MM.1S (cell line): ENCODE results near the gene CDX1.

Experiments
- DNase-seq: peaks from one replicate; pipeline ENCODE4 v3.0.0-alpha.2; 2015
- H2AFZ ChIP-seq: fragments of 300-600 bp; sonication (generic); 2 replicates; pipeline ENCODE4 v1.6.0; 2016; ENCODE audit warnings: antibody characterized with exemption, low read length
- H3F3A ChIP-seq: fragments of 300-600 bp; sonication (generic); 2 replicates; pipeline ENCODE4 v1.6.1; 2016; ENCODE audit warnings: mild to moderate bottlenecking, antibody characterized with exemption, low read length, moderate library complexity, mixed read lengths; ENCODE audit not compliant: insufficient read depth
- H3K27ac ChIP-seq: fragments of 300-600 bp; sonication (generic); 2 replicates; pipeline ENCODE4 v1.5.1; 2016; ENCODE audit warnings: mild to moderate bottlenecking, low read length
- H3K27me3 ChIP-seq: fragments of 300-600 bp; sonication (generic); replicated peaks from 2 replicates; pipeline ENCODE4 v1.6.0; 2016; ENCODE audit warnings: low read length; ENCODE audit not compliant: insufficient read depth
- H3K36me3 ChIP-seq: fragments of 300-600 bp; sonication (generic); replicated peaks from 2 replicates; pipeline ENCODE4 v1.6.1; 2016; ENCODE audit warnings: mild to moderate bottlenecking, low read length, mixed read lengths; ENCODE audit not compliant: insufficient read depth
- H3K4me1 ChIP-seq: fragments of 300-600 bp; sonication (generic); 2 replicates; pipeline ENCODE4 v1.6.1; 2016; ENCODE audit warnings: low read length, mixed read lengths
- H3K4me2 ChIP-seq: fragments of 300-600 bp; sonication (generic); 2 replicates; pipeline ENCODE4 v1.6.0; 2016; ENCODE audit warnings: low read depth, low read length
- H3K4me3 ChIP-seq: fragments of 300-600 bp; sonication (generic); 2 replicates; pipeline ENCODE4 v1.5.1; 2016; ENCODE audit warnings: low read length, mixed read lengths
- H3K79me2 ChIP-seq: fragments of 300-600 bp; sonication (generic); 2 replicates; pipeline ENCODE4 v1.6.1; 2016; ENCODE audit warnings: mixed run types, low read length, mixed read lengths
- H3K9ac ChIP-seq: fragments of 300-600 bp; sonication (generic); 2 replicates; pipeline ENCODE4 v1.6.1; 2016; ENCODE audit warnings: low read length, mixed read lengths
- H3K9me2 ChIP-seq: fragments of 300-600 bp; sonication (generic); replicated peaks from 2 replicates; pipeline ENCODE4 v1.6.1; 2016; ENCODE audit warnings: mild to moderate bottlenecking, low read length, mixed read lengths; ENCODE audit not compliant: insufficient read depth
- H3K9me3 ChIP-seq: fragments of 300-600 bp; sonication (generic); replicated peaks from 2 replicates; pipeline ENCODE4 v1.6.1; 2016; ENCODE audit warnings: mild to moderate bottlenecking, low read length, mixed read lengths; ENCODE audit not compliant: insufficient read depth
- H4K20me1 ChIP-seq: fragments of 300-600 bp; sonication (generic); 2 replicates; pipeline ENCODE4 v1.6.1; 2016; ENCODE audit warnings: mild to moderate bottlenecking, low read length, moderate library complexity, mixed read lengths; ENCODE audit not compliant: insufficient read depth
- EZH2 ChIP-seq: fragments of 300-600 bp; sonication (generic); optimal IDR thresholded peaks from 2 replicates; pipeline ENCODE3; 2017; ENCODE audit warnings: low read depth, mild to moderate bottlenecking, antibody characterized with exemption, low read length, mixed read lengths
- EZH2phosphoT487 ChIP-seq: fragments of 300-600 bp; sonication (generic); IDR thresholded peaks from 2 replicates; pipeline ENCODE4 v1.6.1; 2018; ENCODE audit warnings: antibody characterized with exemption, low read length
- TF ChIP-seq, protein P1 (sequence below): fragments of 300-600 bp; sonication (generic); IDR thresholded peaks from 2 replicates; pipeline ENCODE4 v1.5.1; 2016; ENCODE audit warnings: antibody characterized with exemption, low read length, mixed read lengths

CDX1 gene

DNA sequence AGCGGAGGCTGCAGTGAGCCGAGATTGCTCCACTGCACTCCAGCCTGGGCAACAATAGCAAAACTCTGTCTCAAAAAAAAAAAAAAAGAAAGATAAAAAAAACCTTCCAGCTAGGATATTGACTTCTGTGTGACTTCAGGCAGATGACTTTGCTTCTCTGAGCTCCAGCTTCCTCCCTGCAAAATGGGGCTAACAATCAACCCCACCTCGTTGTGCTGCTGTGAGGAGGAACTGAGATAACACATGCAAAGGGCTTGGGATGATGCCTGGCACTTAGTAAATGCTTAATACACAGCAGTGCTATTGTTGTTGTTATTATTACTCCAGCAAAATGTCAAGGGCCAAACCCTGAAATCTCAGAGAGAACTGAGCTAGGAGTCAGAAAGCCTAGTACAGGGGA lies 3.5 kb upstream of the CDX1 start:
- no peak overlapping the region for H3K4me3 ChIP-seq

DNA sequence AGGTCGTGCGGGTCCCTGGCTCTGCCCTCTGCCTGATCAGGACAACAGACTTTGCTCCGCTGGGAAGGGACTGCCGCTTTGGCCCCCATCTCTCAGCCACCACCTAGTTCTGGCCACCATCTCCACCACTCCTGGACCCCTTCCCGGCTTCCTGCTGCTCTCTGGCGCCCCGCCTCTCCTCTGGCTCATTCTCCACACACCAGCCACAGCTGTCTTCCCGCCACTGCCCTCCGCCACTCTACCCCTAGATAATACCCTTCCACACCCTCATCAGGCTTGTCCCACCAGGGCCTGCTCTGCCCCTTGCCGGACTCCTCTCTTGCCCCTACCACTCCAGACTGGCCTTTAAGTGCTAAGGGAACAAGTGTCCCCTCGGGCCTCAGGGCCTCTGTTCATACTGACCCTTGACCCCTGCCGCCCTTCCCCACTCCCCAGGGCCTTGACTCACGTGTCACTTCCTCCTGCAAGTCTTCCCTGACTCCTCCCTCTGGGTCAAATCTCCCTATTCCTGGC lies 3.0 kb upstream of the CDX1 start:
- Histone ChIP-seq H3K9me2 (no peaks in the 10 kb centered on the region), H3K36me3 (no peaks in the 10 kb centered on the region), H3K27me3 (peaks cover 4% of the 10 kb centered on the region; the same call in 1 of the 2 replicates), H3K9me3 (no peaks in the 10 kb centered on the region), H3K9ac (no peak overlapping the region), H4K20me1 (no peaks in the 10 kb centered on the region), H3K4me2 (no peak overlapping the region), H3K4me3 (no peak overlapping the region), H3K27ac (no peak overlapping the region), H2AFZ (no peak overlapping the region), H3K79me2 (no peaks in the 10 kb centered on the region), H3K4me1 (no peaks in the 10 kb centered on the region), H3F3A (no peaks in the 10 kb centered on the region)
- TF ChIP-seq, protein P1, sequence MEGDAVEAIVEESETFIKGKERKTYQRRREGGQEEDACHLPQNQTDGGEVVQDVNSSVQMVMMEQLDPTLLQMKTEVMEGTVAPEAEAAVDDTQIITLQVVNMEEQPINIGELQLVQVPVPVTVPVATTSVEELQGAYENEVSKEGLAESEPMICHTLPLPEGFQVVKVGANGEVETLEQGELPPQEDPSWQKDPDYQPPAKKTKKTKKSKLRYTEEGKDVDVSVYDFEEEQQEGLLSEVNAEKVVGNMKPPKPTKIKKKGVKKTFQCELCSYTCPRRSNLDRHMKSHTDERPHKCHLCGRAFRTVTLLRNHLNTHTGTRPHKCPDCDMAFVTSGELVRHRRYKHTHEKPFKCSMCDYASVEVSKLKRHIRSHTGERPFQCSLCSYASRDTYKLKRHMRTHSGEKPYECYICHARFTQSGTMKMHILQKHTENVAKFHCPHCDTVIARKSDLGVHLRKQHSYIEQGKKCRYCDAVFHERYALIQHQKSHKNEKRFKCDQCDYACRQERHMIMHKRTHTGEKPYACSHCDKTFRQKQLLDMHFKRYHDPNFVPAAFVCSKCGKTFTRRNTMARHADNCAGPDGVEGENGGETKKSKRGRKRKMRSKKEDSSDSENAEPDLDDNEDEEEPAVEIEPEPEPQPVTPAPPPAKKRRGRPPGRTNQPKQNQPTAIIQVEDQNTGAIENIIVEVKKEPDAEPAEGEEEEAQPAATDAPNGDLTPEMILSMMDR, result no peak
- TF ChIP-seq EZH2, result no peak
- DNase-seq, result no peak

More for the DNA sequence above, 3.5 kb upstream of the CDX1 start:
- no peaks in the 10 kb centered on the region for H3K79me2 ChIP-seq
- H3K4me1 ChIP-seq, result no peaks in the 10 kb centered on the region
- no peaks in the 10 kb centered on the region; the same call in 1 of the 2 replicates for H3K27me3 ChIP-seq
- DNase-seq, result no peak
- H3K27ac ChIP-seq, result no peak overlapping the region
- no peaks in the 10 kb centered on the region for H3K36me3 ChIP-seq
- H3K9me2 ChIP-seq, result no peaks in the 10 kb centered on the region
- H3K4me2 ChIP-seq, result no peak overlapping the region
- H4K20me1 ChIP-seq, result no peaks in the 10 kb centered on the region
- TF ChIP-seq EZH2 (no peak), EZH2phosphoT487 (no peak)
- TF ChIP-seq, protein P1, result no peak
- H3F3A ChIP-seq, result no peaks in the 10 kb centered on the region
- H3K9me3 ChIP-seq, result no peaks in the 10 kb centered on the region
- H3K9ac ChIP-seq, result no peak overlapping the region
- no peak overlapping the region for H2AFZ ChIP-seq

DNA sequence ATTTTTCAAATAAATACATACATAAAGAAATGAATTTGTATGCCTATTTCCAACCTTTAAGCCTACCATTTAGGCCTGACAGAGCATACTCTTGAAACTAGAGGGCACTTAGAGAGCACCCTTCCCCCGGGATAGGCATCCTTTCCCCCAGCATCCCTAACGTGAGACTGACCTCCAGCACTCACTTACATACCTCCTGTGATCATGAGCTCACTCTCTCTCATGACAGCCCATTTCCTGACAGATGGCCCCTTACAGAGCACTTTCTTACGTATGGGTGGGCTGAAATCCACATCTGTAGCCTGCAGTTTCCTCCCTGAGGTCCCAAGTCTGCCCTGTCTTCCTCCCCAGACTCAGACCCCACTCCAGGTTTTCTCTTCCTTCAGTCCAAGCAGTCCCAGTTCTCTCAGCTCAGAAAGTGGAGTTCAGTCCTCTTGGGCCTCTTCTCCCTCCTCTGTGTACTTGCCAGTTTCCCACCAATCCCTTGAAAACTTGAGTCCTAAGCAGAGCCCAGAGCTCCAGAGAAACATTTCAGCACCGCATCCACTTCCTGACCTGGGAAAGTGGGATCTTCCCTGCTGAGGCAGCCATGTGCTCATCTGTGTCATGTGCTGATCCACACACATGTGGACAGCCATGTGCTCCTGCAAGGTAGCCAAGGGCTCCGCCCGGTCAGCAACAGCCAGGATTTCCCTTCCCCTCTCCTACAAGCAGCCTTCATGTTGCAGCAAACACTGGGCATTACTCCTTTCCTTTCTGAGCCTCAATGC lies 2.2 kb upstream of the CDX1 start:
- H3K4me2 ChIP-seq, result no peak overlapping the region
- TF ChIP-seq EZH2phosphoT487 (no peak), EZH2 (no peak)
- TF ChIP-seq, protein P1, result no peak
- DNase-seq, result no peak
- H3K9ac ChIP-seq, result no peak overlapping the region
- no peak overlapping the region for H2AFZ ChIP-seq
- H3F3A ChIP-seq, result no peaks in the 10 kb centered on the region
- H3K27me3 ChIP-seq, result peaks cover 8% of the 10 kb centered on the region
- H3K36me3 ChIP-seq, result no peaks in the 10 kb centered on the region
- H3K4me3 ChIP-seq, result no peak overlapping the region
- no peaks in the 10 kb centered on the region for H3K9me3 ChIP-seq
- no peaks in the 10 kb centered on the region for H3K79me2 ChIP-seq
- H3K9me2 ChIP-seq, result no peaks in the 10 kb centered on the region
- no peaks in the 10 kb centered on the region for H3K4me1 ChIP-seq
- H3K27ac ChIP-seq, result no peak overlapping the region
- no peaks in the 10 kb centered on the region for H4K20me1 ChIP-seq
